ENCODE results near the gene CCNB3.
"Not testable (repeated sequence)": the region's sequence is repeated elsewhere in the genome, so short reads cannot be mapped to it uniquely, and the experiment has no call there.

CCNB3 gene, protein sequence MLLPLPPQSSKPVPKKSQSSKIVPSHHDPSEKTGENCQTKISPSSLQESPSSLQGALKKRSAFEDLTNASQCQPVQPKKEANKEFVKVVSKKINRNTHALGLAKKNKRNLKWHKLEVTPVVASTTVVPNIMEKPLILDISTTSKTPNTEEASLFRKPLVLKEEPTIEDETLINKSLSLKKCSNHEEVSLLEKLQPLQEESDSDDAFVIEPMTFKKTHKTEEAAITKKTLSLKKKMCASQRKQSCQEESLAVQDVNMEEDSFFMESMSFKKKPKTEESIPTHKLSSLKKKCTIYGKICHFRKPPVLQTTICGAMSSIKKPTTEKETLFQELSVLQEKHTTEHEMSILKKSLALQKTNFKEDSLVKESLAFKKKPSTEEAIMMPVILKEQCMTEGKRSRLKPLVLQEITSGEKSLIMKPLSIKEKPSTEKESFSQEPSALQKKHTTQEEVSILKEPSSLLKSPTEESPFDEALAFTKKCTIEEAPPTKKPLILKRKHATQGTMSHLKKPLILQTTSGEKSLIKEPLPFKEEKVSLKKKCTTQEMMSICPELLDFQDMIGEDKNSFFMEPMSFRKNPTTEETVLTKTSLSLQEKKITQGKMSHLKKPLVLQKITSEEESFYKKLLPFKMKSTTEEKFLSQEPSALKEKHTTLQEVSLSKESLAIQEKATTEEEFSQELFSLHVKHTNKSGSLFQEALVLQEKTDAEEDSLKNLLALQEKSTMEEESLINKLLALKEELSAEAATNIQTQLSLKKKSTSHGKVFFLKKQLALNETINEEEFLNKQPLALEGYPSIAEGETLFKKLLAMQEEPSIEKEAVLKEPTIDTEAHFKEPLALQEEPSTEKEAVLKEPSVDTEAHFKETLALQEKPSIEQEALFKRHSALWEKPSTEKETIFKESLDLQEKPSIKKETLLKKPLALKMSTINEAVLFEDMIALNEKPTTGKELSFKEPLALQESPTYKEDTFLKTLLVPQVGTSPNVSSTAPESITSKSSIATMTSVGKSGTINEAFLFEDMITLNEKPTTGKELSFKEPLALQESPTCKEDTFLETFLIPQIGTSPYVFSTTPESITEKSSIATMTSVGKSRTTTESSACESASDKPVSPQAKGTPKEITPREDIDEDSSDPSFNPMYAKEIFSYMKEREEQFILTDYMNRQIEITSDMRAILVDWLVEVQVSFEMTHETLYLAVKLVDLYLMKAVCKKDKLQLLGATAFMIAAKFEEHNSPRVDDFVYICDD (N-terminal part only)

GRCh38 chrX:50204364-50204899, at the start of gene CCNB3:
Gene CCNB3, plus strand, starts transcription at chrX:50204765. Its CDS starts 80,399 bp downstream, at chrX:50285164.
- peak; percentile 79 for DNase-seq

DNA sequence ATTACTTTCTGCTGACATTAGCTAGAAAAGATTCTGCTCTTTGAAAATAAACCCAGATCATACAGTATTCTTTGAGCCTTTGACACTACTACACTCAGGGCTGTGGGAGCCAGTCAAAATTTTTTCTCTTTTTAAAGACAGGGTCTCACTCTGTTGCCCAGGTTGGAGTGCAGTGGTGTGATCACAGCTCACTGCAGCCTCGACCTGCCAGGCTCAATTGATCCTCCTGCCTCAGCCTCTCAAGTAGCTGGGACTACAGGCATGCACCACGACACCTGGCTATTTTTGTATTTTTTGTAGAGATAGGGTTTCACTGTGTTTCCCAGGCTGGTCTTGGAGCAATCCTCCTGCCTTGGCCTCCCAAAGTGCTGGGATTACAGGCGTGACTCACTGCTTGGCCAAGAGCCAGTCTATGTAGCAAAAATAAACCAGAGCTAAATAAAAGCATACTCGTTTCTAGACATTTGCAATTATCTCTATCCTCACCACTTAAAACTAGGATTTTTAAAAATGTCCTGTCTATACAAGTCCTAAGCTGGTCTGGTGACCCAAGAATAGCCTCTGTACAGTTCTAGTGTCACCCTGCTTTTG, 46.9 kb upstream of the CCNB3 start:
- DNase-seq = no peak

- no peak for DNase-seq
Measured at GRCh38 chrX:50158593-50158992, 46.0 kb upstream of the CCNB3 start.

DNA sequence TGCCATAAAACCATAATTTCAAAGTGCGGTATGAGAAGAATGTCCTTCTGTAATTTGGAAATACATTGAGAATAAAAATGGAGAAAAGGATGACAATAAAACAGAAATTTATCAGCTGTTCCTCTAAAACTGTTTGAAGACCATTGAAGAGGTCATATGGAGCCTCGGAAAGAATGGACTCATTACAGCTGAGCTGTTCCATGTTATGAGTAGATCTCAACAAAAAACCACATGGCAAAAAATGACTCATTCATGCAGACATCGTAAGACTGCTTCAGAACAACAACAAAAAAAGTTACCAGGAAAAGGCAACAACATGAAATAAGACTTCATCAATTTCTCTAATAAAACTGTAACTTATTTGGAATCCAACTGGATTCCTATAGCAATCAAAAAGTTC, 43.4 kb upstream of the CCNB3 start:
- DNase-seq = no peak

- DNase-seq = no peak
Measured at GRCh38 chrX:50165727-50166126, 38.8 kb upstream of the CCNB3 start.

- DNase-seq = no peak
Measured at GRCh38 chrX:50167366-50167765, 37.2 kb upstream of the CCNB3 start.

DNA sequence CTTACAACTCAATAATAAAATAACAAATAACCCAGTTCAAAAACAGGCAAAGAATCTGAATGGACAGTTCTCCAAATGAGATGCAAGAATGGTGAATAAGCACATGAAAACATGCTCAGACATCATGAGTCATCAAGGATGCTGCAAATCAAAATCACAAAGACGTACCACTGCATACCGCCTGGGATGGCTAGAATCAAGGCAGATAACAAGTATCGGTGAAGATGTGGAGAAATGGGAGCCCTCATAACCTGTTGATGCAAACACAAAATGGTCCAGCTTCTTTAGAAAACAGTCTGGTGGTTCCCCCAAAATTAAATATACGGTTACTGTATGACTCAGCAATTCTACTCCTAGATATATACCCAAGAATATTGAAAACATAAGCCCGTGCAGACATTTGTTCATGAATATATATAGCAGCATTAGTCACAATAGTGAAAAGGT, 36.3 kb upstream of the CCNB3 start:
- no peak for DNase-seq

- no peak for DNase-seq
Measured at GRCh38 chrX:50169717-50170116, 34.8 kb upstream of the CCNB3 start.

- no peak for DNase-seq
Measured at GRCh38 chrX:50180073-50180940, 24.3 kb upstream of the CCNB3 start.

DNA sequence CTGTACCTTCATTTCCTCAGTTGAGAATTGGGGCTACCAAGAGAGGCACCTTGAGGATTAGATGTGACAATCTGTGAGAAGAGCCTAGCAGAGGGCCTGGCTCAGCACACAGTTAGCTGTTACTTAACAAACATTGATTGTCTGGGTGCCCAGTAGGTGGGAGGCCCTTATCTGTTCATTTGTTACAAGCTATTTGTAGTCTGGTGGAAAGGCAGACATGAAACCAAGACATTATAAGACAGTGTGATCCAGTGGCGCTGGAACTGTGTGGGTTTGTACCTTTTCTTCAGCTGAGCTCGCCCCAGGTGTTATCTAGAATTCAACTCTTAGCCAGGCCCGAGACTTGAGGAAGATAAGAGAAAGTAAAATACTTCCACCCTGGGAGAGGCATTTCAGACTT, 20.7 kb upstream of the CCNB3 start:
- no peak for DNase-seq

- no peak for DNase-seq
Measured at GRCh38 chrX:50188859-50189600, 15.5 kb upstream of the CCNB3 start.

- no peak for DNase-seq
Measured at GRCh38 chrX:50198348-50198747, 6.2 kb upstream of the CCNB3 start.

DNA sequence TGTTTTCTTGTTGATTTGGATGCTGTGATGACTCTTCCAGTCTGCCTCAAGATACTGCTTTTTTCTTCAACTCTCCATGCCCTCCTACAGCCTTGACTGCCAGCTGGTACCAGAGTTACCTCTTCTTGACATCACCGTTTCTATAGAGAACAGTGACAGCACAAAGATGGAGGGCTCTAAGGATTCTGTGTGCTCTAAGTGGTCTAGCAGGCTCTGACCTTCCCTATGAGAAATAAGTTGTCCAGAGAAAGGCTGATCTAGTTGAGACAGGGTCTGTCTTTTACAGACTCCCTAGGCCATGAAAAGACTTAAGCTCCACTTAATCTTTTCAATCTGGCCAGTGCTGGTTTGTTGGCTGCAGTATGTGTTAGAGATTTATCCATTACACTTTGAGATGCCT, 3.7 kb upstream of the CCNB3 start, which contains the start of gene AKAP4:
TSS of gene AKAP4 (minus strand) at position 101 of the 400 bp plus-strand sequence. CDS start 118 bp downstream, outside the sequence.
- DNase-seq = no peak

DNA sequence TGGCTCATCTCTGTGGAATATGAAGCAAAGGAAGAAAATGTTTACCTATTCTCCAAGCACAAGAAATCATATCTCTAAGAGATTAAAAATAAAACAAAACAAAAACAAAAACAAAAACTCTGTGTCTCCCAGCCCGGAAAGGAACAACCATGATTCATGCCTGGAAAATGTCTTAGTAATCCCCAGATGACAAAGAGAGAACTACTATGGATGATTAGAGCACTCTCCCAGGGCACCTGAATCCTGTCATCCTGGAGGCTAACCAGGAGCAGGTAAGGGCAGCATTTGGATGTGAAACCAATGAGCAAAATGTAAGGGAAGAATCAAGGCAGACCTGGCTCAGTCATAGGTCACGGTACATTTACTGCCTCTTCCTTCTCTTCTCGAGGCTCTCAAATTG, 2.0 kb upstream of the CCNB3 start:
- DNase-seq = no peak

GRCh38 chrX:50206753-50207152, 2.2 kb downstream of the CCNB3 start:
- no peak for DNase-seq

- DNase-seq = no peak
Measured at GRCh38 chrX:50211510-50211909, 6.9 kb downstream of the CCNB3 start.

GRCh38 chrX:50281253-50281652, 76.7 kb downstream of the CCNB3 start:
- no peak for DNase-seq

DNA sequence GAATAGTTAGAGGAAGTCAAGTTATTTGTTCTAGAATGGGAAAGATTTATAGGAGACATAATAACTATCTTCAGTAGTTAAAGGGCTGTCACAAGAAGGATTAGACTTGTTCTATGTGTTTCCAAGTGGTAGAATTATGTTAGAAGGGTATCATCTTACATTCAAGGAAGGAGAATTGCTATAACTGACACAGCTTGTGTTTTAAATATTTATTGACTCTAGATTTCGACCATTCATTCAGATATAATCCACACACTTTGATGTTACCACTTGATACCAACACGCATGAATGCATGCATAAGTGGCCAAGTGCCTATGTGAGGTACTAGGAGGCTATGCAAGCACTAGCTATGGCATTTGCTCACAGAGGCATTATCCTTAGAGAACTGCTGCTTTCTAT, 122.7 kb downstream of the CCNB3 start:
- DNase-seq = peak; percentile 29

- not testable (repeated sequence) for DNase-seq
Measured at GRCh38 chrX:50332668-50333067, 128.1 kb downstream of the CCNB3 start.

GRCh38 chrX:50333308-50333707, 128.7 kb downstream of the CCNB3 start:
- DNase-seq = peak; percentile 81

GRCh38 chrX:50343917-50344316, 139.4 kb downstream of the CCNB3 start:
- DNase-seq = no peak
